GM21423 (cell line): ENCODE results near the gene SPCS1.

Experiments used
- ATAC-seq: cut with Tn5 transposase; IDR thresholded peaks from one replicate; pipeline ENCODE4 v1.9.1; 2021; ENCODE audit warnings: mild to moderate bottlenecking, moderate library complexity; ENCODE audit not compliant: unreplicated experiment

The SPCS1 gene

GRCh38 chr3:52694528-52695189, 11.2 kb upstream of the SPCS1 start:
- ATAC-seq = no peak

GRCh38 chr3:52695798-52696671, 9.9 kb upstream of the SPCS1 start:
- ATAC-seq = no peak

GRCh38 chr3:52696830-52697631, 8.9 kb upstream of the SPCS1 start:
- no peak for ATAC-seq

GRCh38 chr3:52697632-52697965, 8.3 kb upstream of the SPCS1 start:
- ATAC-seq = no peak

- ATAC-seq = no peak
These were observed 2.6 kb upstream of the SPCS1 start for GRCh38 chr3:52703341-52703740.

GRCh38 chr3:52704611-52705437, 1.1 kb upstream of the SPCS1 start:
- ATAC-seq = no peak

- no peak for ATAC-seq
These were observed 543 bp upstream of the SPCS1 start for GRCh38 chr3:52705438-52705687.

- no peak for ATAC-seq
These were observed 1.7 kb downstream of the SPCS1 start for GRCh38 chr3:52707585-52707984.

- no peak for ATAC-seq
These were observed 4.6 kb downstream of the SPCS1 start for GRCh38 chr3:52710512-52710911.

GRCh38 chr3:52712291-52713212, 6.6 kb downstream of the SPCS1 start:
- no peak for ATAC-seq

GRCh38 chr3:52714335-52715302, 8.7 kb downstream of the SPCS1 start:
- no peak for ATAC-seq

GRCh38 chr3:52715714-52716305, 9.9 kb downstream of the SPCS1 start:
- no peak for ATAC-seq

GRCh38 chr3:52719618-52720017, 13.7 kb downstream of the SPCS1 start:
- ATAC-seq = no peak

GRCh38 chr3:52721002-52721729, 15.3 kb downstream of the SPCS1 start:
- ATAC-seq = no peak

- ATAC-seq = no peak
These were observed 15.8 kb downstream of the SPCS1 start for GRCh38 chr3:52721730-52722008.

- no peak for ATAC-seq
These were observed 16.6 kb downstream of the SPCS1 start for GRCh38 chr3:52722491-52722890.

- ATAC-seq = no peak
These were observed 18.0 kb downstream of the SPCS1 start for GRCh38 chr3:52723935-52724334.

- no peak for ATAC-seq
These were observed 18.6 kb downstream of the SPCS1 start for GRCh38 chr3:52724511-52724910.
